GM21737 (cell line): ENCODE data around the gene FOXP1.
"Not testable (repeated sequence)": the region's sequence is repeated elsewhere in the genome, so short reads cannot be mapped to it uniquely, and the experiment has no call there.

Source experiments
- ATAC-seq: cut with Tn5 transposase; IDR thresholded peaks from one replicate; pipeline ENCODE4 v1.9.1; 2021; ENCODE audit warnings: mild to moderate bottlenecking, moderate library complexity; ENCODE audit not compliant: unreplicated experiment

The FOXP1 gene

DNA sequence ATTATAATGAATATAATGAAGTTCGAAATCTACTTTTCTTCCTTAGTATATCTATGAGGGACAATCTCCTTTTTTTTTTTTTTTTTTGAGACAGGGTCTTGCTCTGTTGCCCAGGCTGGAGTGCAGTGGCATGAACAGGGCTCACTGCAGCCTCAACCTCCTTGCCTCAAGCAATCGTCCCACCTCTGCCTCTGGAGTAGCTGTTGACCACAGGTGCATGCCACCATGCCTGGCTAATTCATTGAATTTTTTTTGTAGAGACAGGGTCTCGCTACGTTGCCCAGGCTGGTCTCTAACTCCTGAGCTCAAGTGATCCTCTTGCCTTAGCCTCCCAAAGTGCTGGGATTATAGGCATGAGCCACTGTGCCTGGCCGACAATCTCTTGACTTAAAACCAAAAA lies 607.5 kb downstream of the FOXP1 start:
- ATAC-seq = not testable (repeated sequence)

DNA sequence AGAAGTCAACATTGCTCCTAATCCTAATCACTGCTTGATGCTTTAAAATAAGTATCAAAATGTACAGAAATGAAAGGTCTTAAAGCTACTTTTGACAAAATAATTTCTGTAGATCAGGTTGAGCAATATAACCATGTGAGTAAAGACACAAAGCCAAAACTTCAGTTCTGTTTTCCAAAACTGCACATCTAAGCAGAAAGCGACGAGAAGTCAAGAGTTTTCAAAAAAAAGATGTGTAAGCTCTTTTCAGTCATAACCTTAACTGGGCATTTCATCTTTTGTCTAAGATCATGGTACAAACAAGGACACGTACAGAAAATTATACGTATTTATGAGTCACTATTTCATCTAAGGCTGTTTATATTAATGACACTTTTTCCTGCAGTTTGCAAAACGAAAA lies 608.8 kb downstream of the FOXP1 start:
- no peak for ATAC-seq

GRCh38 chr3:70973558-70973957 lies 610.0 kb downstream of the FOXP1 start:
- no peak for ATAC-seq

DNA sequence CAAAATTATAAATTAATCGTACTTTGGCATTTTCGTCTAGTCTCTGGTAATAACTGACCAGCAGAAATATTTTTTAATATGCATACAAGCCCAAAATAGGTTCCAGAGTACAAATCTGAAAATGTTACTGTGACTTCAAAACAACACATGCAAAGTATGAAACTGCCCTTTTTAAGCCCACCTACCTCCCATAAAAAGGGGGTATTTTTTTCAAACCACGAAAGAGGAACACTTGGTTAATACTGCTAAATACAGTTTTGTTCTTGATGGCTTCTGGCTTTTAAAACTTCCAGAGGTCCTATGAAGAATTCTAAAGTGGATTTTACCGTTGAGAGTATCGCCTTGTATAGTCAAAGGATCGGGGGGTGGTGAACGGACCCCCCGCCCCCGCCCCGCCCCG lies 610.7 kb downstream of the FOXP1 start:
- no peak for ATAC-seq

DNA sequence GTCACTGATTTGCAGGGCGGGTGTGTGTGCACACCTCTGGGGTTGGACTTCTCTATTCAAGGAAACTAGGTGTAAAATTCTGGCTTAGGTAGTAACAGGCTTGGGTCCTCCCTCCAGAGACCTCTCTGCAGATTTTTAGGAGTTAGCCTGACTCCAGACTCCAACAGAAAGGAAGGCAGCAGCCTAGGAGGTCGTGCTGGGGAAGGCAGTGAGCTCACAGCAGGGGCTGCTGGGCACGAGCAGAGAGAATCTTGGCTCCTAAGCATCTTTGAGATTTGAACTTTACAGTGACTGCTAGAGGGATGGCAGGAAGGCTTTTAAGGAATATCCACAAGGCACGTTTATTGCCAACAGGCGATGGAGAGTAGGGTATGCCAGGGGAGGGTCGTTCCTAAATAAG lies 612.6 kb downstream of the FOXP1 start:
- ATAC-seq = no peak

DNA sequence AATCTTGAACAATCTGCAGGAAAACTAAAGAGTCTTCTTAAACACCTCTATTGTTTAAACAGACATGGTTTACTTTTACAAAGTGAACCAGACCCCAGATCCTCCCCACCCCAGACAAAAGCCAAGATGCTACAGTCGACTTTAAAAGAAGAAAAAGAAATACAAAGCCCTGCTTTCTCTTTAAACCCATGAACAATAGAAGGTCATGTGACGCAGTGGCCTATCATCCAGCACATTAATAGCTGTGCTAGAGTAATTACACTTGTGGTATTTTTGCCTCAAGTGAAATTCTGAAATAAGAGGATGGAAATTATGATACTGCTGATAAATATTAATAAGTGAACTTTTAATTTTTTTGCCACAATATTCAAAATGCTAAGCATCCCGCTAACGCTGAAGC lies 613.4 kb downstream of the FOXP1 start:
- ATAC-seq = no peak

GRCh38 chr3:70963431-70964275 lies 619.9 kb downstream of the FOXP1 start:
- no peak for ATAC-seq

DNA sequence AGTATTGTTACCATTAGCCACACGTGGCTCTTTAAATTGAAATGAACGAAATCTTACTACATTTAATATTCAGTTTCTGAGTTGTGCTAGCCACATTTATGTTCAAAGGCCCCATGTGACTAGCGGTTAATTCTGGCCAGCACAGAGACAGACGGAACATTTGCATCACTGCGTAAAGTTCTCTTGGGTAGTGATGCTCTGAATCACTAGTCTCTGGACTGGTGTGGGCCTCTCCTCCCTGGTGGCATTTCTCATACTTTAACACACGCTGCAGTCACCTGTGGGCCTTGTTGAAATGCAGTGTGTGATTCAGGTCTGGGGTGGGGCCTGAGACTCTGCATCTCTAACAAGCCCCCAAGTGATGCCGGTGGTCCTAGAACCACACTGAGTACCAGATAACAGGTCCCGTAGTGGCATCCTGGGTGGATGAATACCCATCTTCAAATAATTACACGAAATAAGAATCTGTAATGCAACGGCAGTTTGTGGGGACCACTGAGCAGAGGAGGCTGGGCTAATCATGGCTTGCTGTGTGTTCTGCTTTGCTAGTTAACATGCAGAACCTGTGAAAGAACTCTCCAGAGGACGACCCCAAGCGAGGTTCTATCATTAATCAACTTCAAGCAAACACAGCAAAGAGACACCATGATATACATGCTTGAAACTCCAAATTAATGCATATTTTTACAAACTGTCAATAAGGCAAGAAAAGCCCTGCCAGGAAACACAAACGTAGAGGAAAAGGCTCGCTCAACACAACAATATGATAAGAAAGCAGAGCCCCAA lies 623.8 kb downstream of the FOXP1 start:
- no peak for ATAC-seq

- ATAC-seq = no peak
Measured at GRCh38 chr3:70952033-70952747, 631.3 kb downstream of the FOXP1 start.

- no peak for ATAC-seq
Measured at GRCh38 chr3:70951316-70951715, 632.2 kb downstream of the FOXP1 start.

DNA sequence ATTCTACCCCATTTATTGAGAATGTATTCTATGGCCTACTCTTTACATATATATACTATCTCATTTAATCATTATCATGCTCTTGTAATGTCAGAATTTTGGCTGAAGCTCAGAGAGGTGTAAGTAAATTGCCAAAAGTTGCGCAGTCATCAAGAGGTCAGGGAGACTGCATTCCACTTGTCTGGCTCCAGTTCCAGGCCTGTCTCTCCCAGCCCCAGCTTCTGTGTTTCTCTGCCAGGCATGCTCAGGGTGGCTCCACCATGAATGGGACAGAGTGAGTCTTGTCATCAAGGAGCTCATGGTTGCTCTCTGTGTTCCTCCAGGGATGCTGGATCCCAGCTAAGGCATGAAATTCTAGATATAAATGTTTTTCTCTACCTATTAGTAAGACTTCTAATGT lies 635.9 kb downstream of the FOXP1 start:
- no peak for ATAC-seq

DNA sequence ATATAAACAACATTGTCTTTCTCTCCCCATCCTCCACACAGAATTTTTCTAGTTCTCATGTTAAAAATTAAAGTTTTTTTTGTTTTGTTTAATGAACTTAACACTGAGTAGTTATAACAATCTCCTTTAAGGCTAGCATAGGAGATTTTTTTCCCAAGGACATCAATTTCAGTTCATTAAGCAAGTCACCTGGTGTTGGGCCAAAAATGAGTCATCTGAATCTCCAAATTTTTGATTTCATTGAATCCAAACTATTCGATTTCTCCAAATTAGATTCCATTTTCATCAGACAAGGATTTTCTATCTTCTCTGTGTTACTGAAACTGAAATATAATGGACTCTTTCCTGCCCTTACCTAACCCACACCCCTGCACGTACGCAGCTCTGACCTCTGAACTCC lies 639.6 kb downstream of the FOXP1 start:
- no peak for ATAC-seq

DNA sequence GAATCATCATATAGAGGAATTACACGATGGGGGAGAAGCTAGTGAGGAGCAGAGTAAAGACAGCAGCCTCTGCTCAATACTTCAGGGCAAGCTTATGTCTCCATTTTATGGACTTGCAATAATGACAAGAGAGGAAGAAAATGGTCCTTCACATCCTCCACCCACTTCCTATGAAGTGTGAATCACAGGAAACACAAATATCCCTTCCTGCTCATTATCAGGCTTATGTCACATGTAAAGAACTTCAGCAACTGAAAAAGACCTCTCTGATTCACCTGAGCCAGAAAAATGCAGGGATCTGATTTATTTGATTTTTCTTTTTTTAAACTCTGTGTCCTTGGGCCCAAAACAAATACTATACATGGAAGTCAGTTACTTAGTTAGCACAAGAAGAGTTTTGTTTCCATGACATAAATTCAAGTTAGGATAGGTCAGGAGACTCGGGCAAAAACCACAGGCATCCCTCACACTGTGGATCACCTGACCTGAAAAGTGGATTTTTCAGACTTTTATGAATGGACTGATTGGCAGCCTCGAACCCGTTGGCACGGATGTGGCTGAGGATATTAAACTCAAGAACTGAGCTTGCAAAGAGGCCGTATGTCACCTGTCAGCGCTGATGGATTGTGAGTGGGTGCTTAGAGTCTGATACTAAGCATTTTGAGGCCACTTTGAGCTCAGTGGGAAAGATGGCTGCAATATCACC lies 650.3 kb downstream of the FOXP1 start:
- no peak for ATAC-seq

DNA sequence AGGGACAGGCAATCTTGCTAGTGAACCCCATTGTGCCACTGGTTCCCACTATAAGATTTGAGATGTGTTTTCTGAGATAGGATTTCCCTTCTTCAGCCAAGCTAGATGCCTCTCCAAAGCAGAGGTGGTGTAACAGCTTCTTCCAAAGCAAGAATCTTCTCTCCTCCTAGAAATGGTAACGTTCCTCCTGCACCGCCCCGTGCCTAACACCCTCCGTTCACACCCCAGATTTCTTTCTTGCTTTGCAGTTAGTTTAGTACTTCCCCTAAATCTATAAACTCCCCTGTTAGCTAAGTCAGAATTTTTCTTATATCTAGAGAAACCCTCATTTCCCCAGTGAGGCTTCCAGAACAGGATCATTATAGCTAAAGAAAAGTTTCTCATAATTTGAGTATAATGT lies 653.5 kb downstream of the FOXP1 start:
- ATAC-seq = no peak

- ATAC-seq = no peak
Measured at GRCh38 chr3:70927239-70927638, 656.3 kb downstream of the FOXP1 start.

- no peak for ATAC-seq
Measured at GRCh38 chr3:70926835-70927234, 656.7 kb downstream of the FOXP1 start.

GRCh38 chr3:70919661-70920060 lies 663.9 kb downstream of the FOXP1 start:
- no peak for ATAC-seq

- no peak for ATAC-seq
Measured at GRCh38 chr3:70919091-70919490, 664.4 kb downstream of the FOXP1 start.

DNA sequence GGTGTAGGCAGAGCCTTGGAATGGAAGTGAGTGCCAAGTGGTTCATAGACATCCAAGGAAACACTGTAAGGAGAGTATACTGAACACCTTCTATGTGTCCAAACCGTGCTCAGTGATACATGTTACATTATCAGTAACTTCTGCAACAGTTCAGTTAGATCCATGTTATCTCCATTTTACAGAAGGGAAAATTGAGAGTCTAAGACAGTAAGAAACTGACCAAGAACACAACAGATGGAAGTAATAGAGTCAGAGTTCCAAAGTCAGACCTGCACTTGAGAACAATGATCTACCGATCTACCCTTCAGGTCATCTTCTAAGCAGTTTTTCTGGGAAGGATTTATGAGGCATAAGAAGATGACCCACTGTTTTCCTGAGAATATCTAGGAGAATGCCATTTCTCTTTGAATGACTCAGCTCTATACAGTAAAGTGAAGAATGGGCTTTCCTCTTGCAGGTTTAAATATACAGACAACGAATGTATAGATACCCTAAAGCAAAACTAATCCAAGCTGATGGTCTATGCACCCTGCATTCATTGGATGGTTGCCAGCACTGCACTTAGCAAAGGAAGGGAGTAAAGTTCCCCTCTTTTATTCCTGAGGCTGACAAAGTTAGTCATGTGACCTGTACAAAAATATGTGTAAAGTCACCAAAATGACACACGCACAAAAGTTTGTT lies 667.0 kb downstream of the FOXP1 start:
- no peak for ATAC-seq

GRCh38 chr3:70914862-70915261 lies 668.7 kb downstream of the FOXP1 start:
- no peak for ATAC-seq
